Measurements from ENCODE around the gene PGD. TPM values are rescaled to one million over a fixed set of nuclear protein-coding genes. Genes with fewer than 3 reads are reported as not detected.

The PGD gene
- total and polyA plus RNA-seq, 2 donors (not counting 1 experiment from before 2014, with no cell fraction given): 13.7 to 56.7 TPM

- H4K20me1 ChIP-seq (ENCODE audit: control insufficient read depth, insufficient read depth, low read length, poor library complexity, severe bottlenecking): peaks cover 4% of the 10 kb centered on the region
- peak overlapping the region; percentile 62 to 84 (median 76) for H3K4me3 ChIP-seq (ENCODE audit: control extremely low read depth in 1 of 5, extremely low read depth in 1 of 5, insufficient read depth in 1 of 5, low read depth in 2 of 5, low read length in 4 of 5)
- peak overlapping the region; percentile 95 for H2AFZ ChIP-seq (ENCODE audit: insufficient read depth, low read depth, low read length, poor library complexity, severe bottlenecking)
- TF ChIP-seq CTCF (IDR thresholded peaks at IDR 0.05) (no peak), EZH2 (IDR thresholded peaks at IDR 0.05; ENCODE audit: borderline replicate concordance, insufficient read depth, low read depth, low read length, poor library complexity, severe bottlenecking) (no peak)
- no peak for ATAC-seq (ENCODE audit: low read depth)
- ChIA-PET CTCF (interaction anchor here (0.9 to 3.1 kb wide), 6 partner anchors 9 to 188 kb away, joined by 3 to 18 read pairs (median 6); partner anchors contain the start of genes CENPS and KIF1B), POLR2A (interaction anchor here (0.9 to 1.8 kb wide), 4 partner anchors 10 to 189 kb away, joined by 3 to 10 read pairs (median 4); no protein-coding TSS in a partner anchor)
- no peak for DNase-seq
- H3K4me1 Mint-ChIP-seq: peaks cover 22% of the 10 kb centered on the region
- H3K9me3 ChIP-seq (ENCODE audit: control extremely low read depth in 1 of 3, control insufficient read depth in 2 of 3, insufficient read depth in 1 of 3, low read length in 2 of 3): peaks cover 0 to 4% (median 0%) of the 10 kb centered on the region in 3 donors
- H3K27me3 ChIP-seq (replicated peaks in 1 of 4; ENCODE audit: control extremely low read depth in 1 of 4, control insufficient read depth in 3 of 4, insufficient read depth in 4 of 4, low read length in 3 of 4): no peaks in the 10 kb centered on the region
- H3K79me2 ChIP-seq (ENCODE audit: control insufficient read depth, insufficient read depth, low read length): peaks cover 11% of the 10 kb centered on the region
- H3K4me1 ChIP-seq (ENCODE audit: control insufficient read depth in 2 of 2, insufficient read depth in 2 of 2, low read length in 2 of 2): peaks cover 9 to 17% of the 10 kb centered on the region in 2 donors
- H3K27ac Mint-ChIP-seq: peak overlapping the region; percentile 93
- intact Hi-C loops (cut with micrococcal nuclease): loop anchor here (1.0 to 10.0 kb wide), 5 partner anchors 10 to 366 kb away; partner anchors contain the start of genes CENPS and UBE4B
- peak overlapping the region; percentile 96 for H3K4me3 Mint-ChIP-seq
- no peaks in the 10 kb centered on the region for H3K27me3 Mint-ChIP-seq
- H3K36me3 ChIP-seq (replicated peaks in 1 of 2; ENCODE audit: control extremely low read depth in 1 of 2, control insufficient read depth in 1 of 2, extremely low read depth in 1 of 2, insufficient read depth in 2 of 2, low read length in 1 of 2): peaks cover 0 to 4% of the 10 kb centered on the region in 2 experiments
- under 1% methylated on average over 33 of the region's 34 CpGs for WGBS (ENCODE audit: insufficient coverage)
- H3K27ac ChIP-seq (ENCODE audit: low read length in 2 of 2): peak overlapping the region; percentile 53 to 78
- peak overlapping the region; percentile 91 for H3K4me2 ChIP-seq (replicated peaks; ENCODE audit: low read depth, low read length, poor library complexity, severe bottlenecking)
- H3K9me3 Mint-ChIP-seq (ENCODE audit: insufficient read depth): no peaks in the 10 kb centered on the region
- H3K9ac ChIP-seq (ENCODE audit: low read length): peak overlapping the region; percentile 76
These were observed 558 bp upstream of the PGD start for GRCh38 chr1:10398278-10398733.

GRCh38 chr1:10399444-10399941 lies 629 bp downstream of the PGD start:
- Histone ChIP-seq H3K27ac (ENCODE audit: low read length in 2 of 2) (peak overlapping the region in 1 of 2 donors; percentile 84), H3K9ac (ENCODE audit: low read length) (peak overlapping the region; percentile 76), H3K79me2 (ENCODE audit: control insufficient read depth, insufficient read depth, low read length) (peaks cover 11% of the 10 kb centered on the region), H3K4me1 (ENCODE audit: control insufficient read depth in 2 of 2, insufficient read depth in 2 of 2, low read length in 2 of 2) (peaks cover 9 to 17% of the 10 kb centered on the region in 2 donors), H3K36me3 (replicated peaks in 1 of 2; ENCODE audit: control extremely low read depth in 1 of 2, control insufficient read depth in 1 of 2, extremely low read depth in 1 of 2, insufficient read depth in 2 of 2, low read length in 1 of 2) (peaks cover 2 to 15% of the 10 kb centered on the region in 2 experiments), H3K4me3 (ENCODE audit: control extremely low read depth in 1 of 5, extremely low read depth in 1 of 5, insufficient read depth in 1 of 5, low read depth in 2 of 5, low read length in 4 of 5) (peak overlapping the region; percentile 62 to 84 (median 76)), H2AFZ (ENCODE audit: insufficient read depth, low read depth, low read length, poor library complexity, severe bottlenecking) (peak overlapping the region; percentile 95), H3K9me3 (ENCODE audit: control extremely low read depth in 1 of 3, control insufficient read depth in 2 of 3, insufficient read depth in 1 of 3, low read length in 2 of 3) (no peaks in the 10 kb centered on the region), H3K4me2 (replicated peaks; ENCODE audit: low read depth, low read length, poor library complexity, severe bottlenecking) (peak overlapping the region; percentile 91), H4K20me1 (ENCODE audit: control insufficient read depth, insufficient read depth, low read length, poor library complexity, severe bottlenecking) (peaks cover 4% of the 10 kb centered on the region), H3K27me3 (replicated peaks in 1 of 4; ENCODE audit: control extremely low read depth in 1 of 4, control insufficient read depth in 3 of 4, insufficient read depth in 4 of 4, low read length in 3 of 4) (no peaks in the 10 kb centered on the region)
- Mint-ChIP-seq H3K27me3 (no peaks in the 10 kb centered on the region), H3K4me1 (peaks cover 22% of the 10 kb centered on the region), H3K4me3 (peak overlapping the region; percentile 90), H3K27ac (peak overlapping the region; percentile 83), H3K9me3 (ENCODE audit: insufficient read depth) (no peaks in the 10 kb centered on the region)
- ChIA-PET CTCF (interaction anchor here (1.4 to 3.1 kb wide), 4 partner anchors 11 to 189 kb away, joined by 6 to 18 read pairs (median 9); partner anchors contain the start of genes CENPS and KIF1B), POLR2A (interaction anchor here (0.6 to 1.8 kb wide), 5 partner anchors 12 to 392 kb away, joined by 3 to 10 read pairs (median 5); partner anchors contain the start of gene PEX14)
- DNase-seq: no peak
- TF ChIP-seq EZH2 (IDR thresholded peaks at IDR 0.05; ENCODE audit: borderline replicate concordance, insufficient read depth, low read depth, low read length, poor library complexity, severe bottlenecking): no peak
- WGBS (ENCODE audit: insufficient coverage): 1% methylated on average over 42 of the region's 42 CpGs
- ATAC-seq (ENCODE audit: low read depth): no peak
- intact Hi-C loops (cut with micrococcal nuclease): loop anchor here (10.0 kb wide), 1 partner anchor 295 kb away; no protein-coding TSS in a partner anchor

Data from B cell (primary cell).